Cortex of kidney (tissue), 1 donor: ENCODE results near the gene LIN7B.
"Not testable (repeated sequence)": the region's sequence is repeated elsewhere in the genome, so short reads cannot be mapped to it uniquely, and the experiment has no call there.

Source experiments
- DNase-seq: peaks from one replicate; lab custom pipeline; 2025; lab: John Stamatoyannopoulos, UW

LIN7B gene

DNA sequence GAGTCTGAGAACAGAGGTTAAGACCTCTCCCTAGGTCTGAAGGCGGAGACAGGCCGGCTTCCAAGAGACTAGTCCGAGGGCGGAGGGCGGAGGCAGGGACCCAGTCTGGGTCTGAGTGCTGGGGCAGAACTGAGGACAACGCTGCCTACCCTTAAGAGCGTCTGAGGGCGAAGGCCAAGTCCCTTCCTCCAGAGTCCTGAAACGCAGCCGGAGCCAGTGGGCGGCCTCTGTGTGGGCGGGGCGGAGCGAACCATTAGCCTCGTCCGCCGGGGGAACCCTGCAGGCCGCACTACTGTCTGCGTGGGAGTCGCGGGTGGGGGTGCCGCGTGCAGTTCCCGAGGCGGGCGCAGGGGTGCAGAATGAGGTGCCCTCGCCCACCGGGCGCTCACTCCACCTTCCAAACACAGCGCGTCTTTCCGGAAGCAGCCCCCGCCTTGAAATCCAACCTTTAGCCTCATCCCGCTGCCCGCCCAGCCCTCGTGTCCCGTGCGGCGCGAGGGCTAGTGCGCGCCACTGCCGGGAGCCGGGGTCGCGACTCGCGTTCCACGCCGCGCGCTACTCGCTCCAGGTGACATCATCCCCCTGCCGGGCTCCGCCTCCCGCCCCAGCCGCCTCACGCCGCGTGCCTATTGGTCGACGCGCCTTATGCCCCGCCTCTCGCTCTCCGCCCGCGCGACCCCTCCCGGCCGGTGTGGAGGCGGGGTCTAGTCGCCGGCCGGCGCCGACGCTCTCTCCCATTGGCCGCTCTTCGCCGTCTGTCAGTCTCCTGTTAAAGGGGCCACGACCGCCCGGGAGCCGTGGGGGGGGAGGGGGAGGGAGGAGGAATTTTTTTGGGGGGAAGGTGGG is 4.6 kb downstream of the LIN7B start, which contains the start of gene C19orf73:
Gene C19orf73 (minus strand): TSS at position 579 of the 846 bp plus-strand sequence. CDS start 121 bp downstream, at position 458.
- DNase-seq = no peak

DNA sequence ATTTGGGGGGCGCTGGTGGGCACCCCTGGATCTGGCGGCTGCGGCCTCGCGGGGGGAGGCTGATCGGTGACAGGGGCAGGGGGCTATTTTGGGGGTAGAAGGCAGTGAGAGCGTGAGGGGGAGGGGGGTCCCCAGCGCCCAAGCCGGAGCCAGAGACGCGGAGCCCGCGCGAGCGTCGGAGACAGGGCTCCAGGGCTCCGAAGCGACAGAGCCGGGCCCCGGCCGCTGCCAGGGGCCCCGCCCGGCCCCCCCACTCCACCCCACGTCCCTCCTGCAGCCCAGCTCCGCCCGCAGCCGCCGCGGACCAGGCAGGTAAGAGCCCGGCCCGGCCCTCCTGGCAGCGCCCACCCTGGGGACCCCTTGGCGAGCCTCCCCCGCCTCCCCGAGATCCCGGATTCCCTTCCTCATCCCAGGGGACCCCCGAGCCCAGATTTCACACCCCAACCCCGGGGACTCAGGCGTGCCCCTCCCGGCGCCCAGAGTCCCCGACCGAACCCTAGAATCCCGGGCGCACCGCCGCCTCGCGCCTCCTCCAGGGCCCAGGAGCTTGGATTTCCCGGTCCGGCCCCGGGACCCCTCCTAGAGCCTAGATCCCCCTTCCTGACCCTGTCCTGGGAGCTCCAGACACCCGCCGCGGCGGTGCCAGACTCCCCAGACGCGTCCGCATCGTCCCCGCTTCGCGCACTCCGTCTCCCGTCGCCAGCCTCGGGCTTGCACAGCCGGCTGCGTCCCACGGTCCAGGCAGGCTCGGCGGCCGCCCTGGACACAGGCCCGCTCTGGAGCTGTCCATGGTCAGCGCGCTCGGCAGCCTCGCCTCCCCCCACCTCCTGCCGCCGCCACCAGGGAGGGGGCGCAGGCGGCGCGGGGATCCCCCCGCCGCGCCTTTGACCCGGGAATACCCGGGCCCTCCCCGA is 5.5 kb downstream of the LIN7B start, which contains the start of gene PPFIA3:
Gene PPFIA3 (plus strand): TSS at position 134 of the 914 bp plus-strand sequence. CDS start 8,330 bp downstream, outside the sequence.
- DNase-seq = no peak

DNA sequence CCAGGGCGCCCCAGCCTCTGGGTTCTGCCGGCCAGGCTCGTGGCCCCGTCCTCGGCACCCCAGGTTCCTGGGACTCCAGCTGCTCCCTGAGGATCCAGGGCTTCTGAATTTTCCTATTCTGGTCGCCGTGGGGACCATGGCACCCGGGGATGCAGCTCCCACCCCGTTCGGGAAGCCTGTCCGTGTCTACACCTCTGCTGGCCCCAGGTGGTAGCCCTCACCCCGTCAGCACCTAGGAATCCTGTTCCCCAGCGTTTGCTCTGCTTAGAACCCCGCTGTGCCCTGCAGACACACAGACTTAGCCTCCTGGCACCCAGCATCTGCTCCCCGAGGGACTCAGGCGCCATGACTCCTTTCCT is 6.1 kb downstream of the LIN7B start:
- DNase-seq = no peak

DNA sequence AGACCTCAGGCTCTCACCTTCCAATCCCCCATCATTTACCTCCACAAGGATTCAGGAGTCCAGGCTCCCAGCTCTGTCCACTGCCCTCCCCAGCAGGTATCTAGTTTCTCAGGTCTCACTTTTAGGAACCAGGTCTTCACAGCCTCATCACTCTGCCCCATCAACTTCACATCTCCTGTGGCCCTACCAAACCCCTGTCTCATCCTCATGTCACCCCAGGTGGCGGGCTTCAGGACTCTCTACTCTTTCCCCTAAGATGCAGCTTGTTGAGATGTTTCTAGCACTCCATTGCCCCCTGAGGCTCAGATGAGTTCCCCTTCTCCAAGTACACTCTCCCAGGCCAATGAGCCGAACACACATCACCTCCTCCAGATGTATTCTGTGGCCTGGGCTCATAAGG is 6.7 kb downstream of the LIN7B start:
- no peak for DNase-seq

DNA sequence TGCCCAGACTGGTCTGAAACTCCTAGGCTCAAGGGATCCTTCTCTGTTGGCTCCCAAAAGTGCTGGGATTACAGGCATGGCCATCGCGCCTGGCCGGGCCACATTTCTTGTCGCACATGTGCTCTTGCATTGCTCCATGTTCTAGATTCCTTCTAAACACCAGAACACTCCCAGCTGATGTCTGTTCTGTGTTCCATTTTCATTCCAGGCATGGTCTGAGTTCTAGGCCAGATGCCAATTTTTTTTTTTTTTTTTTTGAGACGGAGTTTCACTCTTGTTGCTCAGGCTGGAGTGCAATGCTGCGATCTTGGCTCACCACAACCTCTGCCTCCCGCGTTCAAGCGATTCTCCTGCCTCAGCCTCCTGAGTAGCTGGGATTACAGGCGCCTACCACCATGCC is 7.7 kb downstream of the LIN7B start:
- DNase-seq = not testable (repeated sequence)

DNA sequence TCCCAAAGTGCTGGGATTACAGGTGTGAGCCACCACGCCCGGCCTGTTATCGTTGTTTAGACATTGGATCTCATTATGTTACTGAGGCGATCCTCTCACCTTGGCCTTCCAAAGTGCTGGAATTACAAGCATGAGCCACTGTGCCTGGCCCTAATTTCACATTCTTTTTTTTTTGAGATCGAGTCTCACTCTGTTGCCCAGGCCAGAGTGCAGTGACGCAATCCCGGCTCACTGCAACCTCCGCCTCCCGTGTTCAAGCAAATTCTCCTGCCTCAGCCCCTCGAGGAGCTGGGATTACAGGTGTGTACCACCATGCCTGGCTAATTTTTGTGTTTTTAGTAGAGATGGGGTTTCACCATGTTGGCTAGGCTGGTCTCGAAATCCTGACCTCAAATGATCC is 9.1 kb downstream of the LIN7B start:
- not testable (repeated sequence) for DNase-seq

GRCh38 chr19:49125025-49125731 is 11.0 kb downstream of the LIN7B start:
- no peak for DNase-seq

DNA sequence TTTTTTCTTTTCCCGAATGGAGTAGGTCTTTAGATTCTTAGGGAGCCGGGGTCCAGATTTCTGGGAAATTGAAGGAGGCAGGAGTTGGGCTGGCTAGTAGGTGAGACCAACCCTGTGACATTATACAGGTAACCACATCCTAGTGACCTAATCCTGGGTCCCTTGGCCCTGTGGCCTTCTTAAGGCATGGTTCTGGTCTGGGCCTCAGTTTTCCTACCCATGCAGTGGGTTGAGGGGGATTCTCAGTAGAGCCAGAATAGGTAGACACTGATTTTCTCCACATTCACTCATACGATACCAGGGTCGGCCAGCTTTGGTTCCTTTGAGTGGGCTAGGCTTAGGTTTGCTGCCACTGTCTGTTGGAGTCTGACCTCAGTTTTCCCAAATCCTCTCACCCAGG is 12.4 kb downstream of the LIN7B start:
- DNase-seq = no peak

DNA sequence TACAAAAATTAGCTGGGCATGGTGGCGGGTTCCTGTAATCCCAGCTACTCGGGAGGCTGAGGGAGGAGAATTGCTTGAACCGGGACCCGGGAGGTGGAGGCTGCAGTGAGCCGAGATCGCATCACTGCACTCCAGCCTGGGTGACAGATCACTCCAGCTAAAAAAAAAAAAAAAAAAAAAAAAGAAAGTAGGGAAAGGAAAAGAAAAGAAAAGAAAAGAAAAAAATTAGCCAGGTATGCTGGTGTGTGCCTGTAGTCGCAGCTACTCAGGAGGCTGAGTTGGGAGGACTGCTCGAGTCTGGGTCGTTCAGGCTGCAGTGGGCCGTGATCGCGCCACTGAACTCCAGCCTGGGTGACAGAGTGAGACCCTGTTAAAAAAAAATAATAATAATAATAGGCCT is 13.1 kb downstream of the LIN7B start:
- not testable (repeated sequence) for DNase-seq

DNA sequence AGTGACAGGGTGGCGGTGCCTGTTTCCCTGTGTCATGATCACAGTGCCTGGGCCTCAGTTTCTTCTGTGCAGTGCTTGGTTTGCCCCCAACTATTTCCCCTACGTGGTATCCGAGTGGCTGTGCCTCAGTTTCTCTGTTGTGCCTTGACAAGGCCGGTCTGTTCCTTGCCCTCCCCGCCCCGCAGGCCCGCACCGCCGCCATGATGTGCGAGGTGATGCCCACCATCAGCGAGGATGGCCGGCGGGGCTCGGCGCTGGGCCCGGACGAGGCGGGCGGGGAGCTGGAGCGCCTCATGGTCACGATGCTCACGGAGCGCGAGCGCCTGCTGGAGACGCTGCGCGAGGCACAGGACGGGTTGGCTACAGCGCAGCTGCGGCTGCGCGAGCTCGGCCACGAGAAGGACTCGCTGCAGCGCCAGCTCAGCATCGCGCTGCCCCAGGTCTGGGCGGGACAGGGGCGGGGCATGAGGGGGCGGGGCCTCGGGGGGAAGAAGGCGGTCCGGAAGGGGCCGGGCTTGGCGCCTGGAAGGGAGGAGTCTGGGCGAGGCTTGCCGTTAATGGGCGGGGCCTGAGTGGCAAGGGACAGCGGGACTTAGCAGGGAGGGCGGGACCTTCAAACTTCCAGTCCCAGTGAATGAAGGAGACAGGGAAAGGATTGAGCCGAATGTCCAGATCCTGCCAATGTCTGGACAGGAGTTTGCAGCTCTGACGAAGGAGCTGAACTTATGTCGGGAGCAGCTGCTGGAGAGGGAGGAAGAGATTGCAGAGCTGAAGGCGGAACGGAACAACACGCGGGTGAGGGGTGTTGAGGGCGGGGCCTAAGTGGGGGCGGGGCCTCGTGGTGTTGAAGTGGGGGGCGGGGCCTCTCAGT is 13.7 kb downstream of the LIN7B start:
- no peak for DNase-seq

GRCh38 chr19:49128545-49129237 is 14.5 kb downstream of the LIN7B start:
- DNase-seq = no peak

GRCh38 chr19:49129238-49129583 is 15.0 kb downstream of the LIN7B start:
- no peak for DNase-seq

GRCh38 chr19:49130325-49130724 is 16.2 kb downstream of the LIN7B start:
- DNase-seq = no peak

DNA sequence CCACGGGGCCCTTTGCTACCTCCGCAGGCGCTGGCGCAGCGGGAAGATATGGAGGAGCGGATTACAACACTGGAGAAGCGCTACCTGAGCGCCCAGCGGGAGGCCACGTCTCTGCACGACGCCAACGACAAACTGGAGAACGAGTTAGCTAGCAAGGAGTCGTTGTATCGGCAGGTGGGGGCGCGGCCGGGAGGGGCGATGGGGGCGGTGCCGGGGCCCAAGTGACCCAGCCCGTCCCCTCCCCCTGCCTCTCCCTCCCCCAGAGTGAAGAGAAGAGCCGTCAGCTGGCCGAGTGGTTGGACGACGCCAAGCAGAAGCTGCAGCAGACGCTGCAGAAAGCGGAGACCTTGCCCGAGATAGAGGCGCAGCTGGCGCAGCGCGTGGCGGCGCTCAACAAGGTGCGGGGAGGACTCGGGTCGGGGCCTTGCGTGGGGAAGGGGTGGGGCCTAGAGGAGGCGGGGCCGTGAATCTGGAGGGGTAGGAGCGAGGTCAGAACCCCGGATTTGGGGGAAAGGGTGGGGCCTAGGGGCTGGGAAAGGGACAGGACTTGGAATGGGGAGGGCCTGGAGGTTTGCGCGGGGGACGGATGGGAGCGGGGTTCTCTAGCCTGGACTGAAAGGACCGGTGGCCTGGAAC is 18.9 kb downstream of the LIN7B start:
- no peak for DNase-seq

- no peak for DNase-seq
Measured at GRCh38 chr19:49133621-49134454, 19.7 kb downstream of the LIN7B start.

DNA sequence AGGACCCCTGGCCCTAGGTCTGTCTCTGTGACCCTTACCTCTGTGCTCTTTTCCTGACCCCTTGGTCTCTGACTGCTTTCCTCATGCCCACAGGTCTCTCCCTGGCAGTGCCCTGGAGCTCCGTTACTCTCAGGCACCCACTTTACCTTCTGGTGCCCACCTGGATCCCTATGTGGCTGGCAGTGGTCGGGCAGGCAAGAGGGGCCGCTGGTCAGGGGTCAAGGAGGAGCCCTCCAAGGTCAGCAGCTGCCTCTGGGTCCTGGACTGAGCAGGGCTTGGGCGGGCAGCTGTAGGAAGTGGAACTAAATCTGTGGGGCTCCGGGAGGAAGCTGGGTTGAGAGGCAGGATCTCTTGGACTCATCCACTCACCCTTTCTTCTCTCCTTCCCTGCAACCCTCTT is 21.5 kb downstream of the LIN7B start:
- DNase-seq = no peak

GRCh38 chr19:49136771-49137171 is 22.6 kb downstream of the LIN7B start:
- no peak for DNase-seq

DNA sequence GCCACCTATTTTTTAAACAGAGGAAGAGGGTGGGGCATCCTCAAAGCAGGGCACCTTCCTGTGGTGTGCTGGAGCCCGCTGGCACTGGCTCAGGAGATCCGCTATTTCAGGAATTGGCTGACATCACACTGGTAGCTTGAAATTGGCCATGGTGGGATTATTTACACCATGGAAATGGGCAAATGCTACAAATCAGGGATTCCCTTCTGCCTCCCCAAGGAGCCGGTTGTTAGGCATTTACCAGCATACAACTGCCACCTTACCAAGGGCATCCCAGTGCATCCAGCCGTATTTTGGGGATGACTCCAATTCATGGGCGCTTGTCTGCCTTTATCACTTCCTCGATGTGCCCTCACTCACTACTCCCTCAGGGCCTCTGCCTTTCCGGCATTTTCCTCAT is 26.8 kb downstream of the LIN7B start:
- no peak for DNase-seq

DNA sequence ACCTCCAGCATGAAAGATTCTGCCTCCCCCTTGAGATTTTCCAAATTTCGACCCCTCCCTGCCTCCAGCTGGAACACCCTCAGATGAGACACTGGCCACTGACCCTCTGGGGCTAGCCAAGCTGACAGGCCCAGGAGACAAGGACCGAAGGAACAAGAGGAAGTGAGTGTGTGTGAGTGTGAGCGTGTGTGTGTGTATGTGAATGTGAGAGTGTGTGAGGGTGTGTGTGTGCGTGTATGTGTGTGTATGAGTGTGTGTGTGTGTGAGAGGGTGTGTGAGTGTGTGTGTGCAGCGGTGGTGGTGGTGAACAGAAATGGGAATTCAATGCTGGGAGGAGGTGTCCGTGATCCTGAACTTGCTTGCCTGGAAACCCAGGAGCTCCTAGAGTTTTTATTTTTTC is 27.2 kb downstream of the LIN7B start:
- DNase-seq = no peak
